Activated naive CD8-positive, alpha-beta T cell treated with anti-CD3 and anti-CD28 coated beads, Interleukin-2, amount 50 U/mL, for 24 hours (primary cell): Measurements from ENCODE around the gene BOC.

ENCODE experiments used
- ATAC-seq: fragments of 150-1000 bp; cut with Tn5 transposase; one replicate; pipeline ENCODE4 v1.10.0; 2021
- DNase-seq: peaks from one replicate; pipeline ENCODE4 v3.0.0; 2021
- H3K27ac Mint-ChIP-seq: one replicate; pipeline ENCODE4 v1.8.0; 2021; ENCODE audit warnings: mild to moderate bottlenecking, mixed read lengths
- H3K27me3 Mint-ChIP-seq: one replicate; pipeline ENCODE4 v1.8.0; 2021; ENCODE audit warnings: mixed read lengths
- H3K36me3 Mint-ChIP-seq: one replicate; pipeline ENCODE4 v1.8.0; 2021; ENCODE audit warnings: low read depth, mixed read lengths
- H3K4me1 Mint-ChIP-seq: one replicate; pipeline ENCODE4 v1.8.0; 2021; ENCODE audit warnings: mixed read lengths
- H3K4me3 Mint-ChIP-seq: one replicate; pipeline ENCODE4 v1.8.0; 2021; ENCODE audit warnings: mild to moderate bottlenecking, moderate library complexity, mixed read lengths
- H3K9me3 Mint-ChIP-seq: one replicate; pipeline ENCODE4 v1.8.0; 2021; ENCODE audit warnings: mixed read lengths

The BOC gene

DNA sequence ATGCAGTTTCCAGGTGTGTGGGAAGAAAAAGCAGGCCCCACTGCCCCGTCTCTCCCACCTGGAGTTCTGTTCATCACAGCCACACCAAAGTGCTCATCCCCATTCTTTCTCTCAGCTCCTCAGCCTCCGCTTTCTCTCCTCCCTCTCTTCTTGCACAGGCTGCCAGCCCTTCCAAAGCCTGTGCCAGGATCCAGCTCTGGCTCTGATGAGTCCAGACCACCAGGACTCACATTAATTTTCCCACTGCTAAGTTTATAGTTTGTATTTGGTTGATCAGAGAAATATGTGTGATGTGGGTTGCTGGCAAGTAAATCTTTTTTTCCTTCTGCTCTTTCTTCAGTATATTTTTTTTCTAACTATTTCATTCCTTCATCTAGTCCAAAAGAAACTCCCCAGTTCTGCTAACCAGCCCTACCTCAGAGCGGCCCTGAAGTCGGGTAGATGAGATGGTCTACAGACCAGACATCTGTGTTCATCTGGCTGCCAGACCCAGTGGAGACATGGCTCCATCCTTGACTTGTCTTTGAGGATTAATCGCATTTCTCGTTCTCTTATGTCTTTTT is 49.8 kb downstream of the BOC start:
- H3K4me3 Mint-ChIP-seq: no peak overlapping the region
- H3K9me3 Mint-ChIP-seq: no peaks in the 10 kb centered on the region
- no peaks in the 10 kb centered on the region for H3K4me1 Mint-ChIP-seq
- peaks cover 8% of the 10 kb centered on the region for H3K27me3 Mint-ChIP-seq
- DNase-seq (no peak), ATAC-seq (no peak)
- no peaks in the 10 kb centered on the region for H3K36me3 Mint-ChIP-seq
- no peak overlapping the region for H3K27ac Mint-ChIP-seq

DNA sequence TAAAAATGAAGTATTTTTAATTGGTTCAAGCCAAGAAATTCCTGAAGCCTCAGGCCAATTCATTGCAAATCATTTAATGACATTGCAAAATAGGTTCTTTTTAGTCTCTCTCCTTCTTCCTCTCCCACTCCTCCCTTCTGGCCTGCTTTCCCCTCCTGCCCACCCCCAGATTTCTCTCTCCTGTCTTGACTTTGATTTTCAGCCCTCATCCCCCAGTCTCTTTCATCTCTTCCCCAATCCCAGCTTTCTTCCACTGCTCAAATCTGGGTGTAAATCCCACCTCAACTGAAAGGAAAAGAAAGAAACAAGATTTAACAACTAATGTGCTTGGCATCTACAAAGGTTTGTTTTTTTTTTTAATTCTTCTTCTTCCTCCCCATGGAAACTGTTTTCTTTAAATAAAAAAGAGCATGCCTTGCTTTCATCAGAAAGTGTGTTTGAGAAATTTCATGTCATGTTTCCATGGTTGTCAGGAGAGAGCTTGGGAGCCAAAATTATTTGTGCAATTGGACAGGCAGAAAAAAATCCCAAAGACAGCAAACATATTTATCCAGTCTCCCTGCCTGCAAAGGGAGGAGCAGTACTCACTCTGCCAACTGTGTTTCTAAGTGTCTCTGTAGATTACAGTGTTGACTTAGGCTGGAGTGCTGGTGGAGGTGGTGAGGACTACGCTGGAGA is 50.4 kb downstream of the BOC start:
- no peak overlapping the region for H3K27ac Mint-ChIP-seq
- no peak for DNase-seq

DNA sequence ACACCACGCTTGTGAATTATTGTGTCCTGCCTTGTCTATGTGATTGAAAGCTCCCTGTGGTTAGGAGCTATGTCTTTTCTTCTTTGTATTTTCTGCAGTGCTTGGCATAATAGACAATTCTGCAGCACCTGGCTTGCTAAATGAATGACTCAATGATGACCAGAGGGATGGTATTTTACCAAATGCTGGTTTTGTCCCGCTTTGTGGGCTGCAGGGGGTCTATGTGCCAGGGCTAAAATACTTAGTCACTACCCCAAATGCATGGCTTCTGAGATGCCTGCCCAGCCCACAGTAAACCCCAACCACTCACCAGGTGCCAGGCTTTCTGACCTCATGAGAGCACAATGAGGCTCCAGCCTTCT is 50.9 kb downstream of the BOC start:
- Mint-ChIP-seq H3K9me3 (no peaks in the 10 kb centered on the region), H3K4me1 (no peaks in the 10 kb centered on the region), H3K27ac (no peak overlapping the region), H3K27me3 (peaks cover 8% of the 10 kb centered on the region), H3K36me3 (no peaks in the 10 kb centered on the region), H3K4me3 (no peak overlapping the region)
- ATAC-seq (no peak), DNase-seq (no peak)

More for the DNA sequence above, 50.4 kb downstream of the BOC start:
- H3K9me3 Mint-ChIP-seq: no peaks in the 10 kb centered on the region
- no peak for ATAC-seq
- no peaks in the 10 kb centered on the region for H3K36me3 Mint-ChIP-seq
- peaks cover 8% of the 10 kb centered on the region for H3K27me3 Mint-ChIP-seq
- H3K4me3 Mint-ChIP-seq: no peak overlapping the region
- H3K4me1 Mint-ChIP-seq: no peaks in the 10 kb centered on the region

DNA sequence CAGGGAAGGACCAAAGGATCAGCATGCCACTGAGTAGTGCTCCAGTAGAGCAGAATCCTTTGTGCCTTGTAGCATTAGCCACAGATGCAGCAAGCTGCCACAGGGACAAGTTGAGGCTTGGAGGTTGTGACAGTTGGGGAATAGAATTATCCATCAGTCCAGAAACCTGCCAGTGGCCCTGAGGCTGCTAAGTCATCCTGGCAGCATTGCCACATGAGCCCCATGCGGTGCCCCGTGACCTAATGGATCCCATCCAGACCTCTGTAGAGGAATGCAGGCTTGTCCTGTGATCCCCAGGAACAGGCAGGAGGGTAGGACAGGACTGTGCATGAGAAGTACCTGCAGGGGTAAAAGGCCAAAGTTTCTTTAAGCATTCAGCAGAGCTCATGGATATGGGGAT is 51.7 kb downstream of the BOC start:
- peaks cover 8% of the 10 kb centered on the region for H3K27me3 Mint-ChIP-seq
- H3K36me3 Mint-ChIP-seq: no peaks in the 10 kb centered on the region
- no peaks in the 10 kb centered on the region for H3K4me1 Mint-ChIP-seq
- DNase-seq (no peak), ATAC-seq (no peak)
- H3K4me3 Mint-ChIP-seq: no peak overlapping the region
- H3K9me3 Mint-ChIP-seq: no peaks in the 10 kb centered on the region
- H3K27ac Mint-ChIP-seq: no peak overlapping the region

DNA sequence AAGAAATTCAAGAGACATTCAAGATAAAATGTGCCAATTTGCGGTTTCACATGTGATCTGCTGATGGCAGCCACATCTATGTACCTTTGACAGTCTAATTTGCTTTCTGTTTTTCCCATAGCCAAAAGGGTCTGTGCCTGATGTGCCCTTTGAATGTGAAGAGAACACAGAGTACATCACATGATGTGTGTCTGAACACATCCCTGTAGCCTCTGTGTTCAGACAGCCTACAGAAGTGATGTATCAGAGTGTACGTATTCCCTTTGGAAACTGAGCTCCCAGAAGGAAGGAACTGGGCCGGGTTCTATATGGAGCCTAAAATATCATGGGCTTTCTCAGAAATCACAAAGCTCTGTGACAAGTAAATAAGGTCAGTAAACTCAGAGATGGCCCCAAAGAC is 52.4 kb downstream of the BOC start:
- Mint-ChIP-seq H3K9me3 (no peaks in the 10 kb centered on the region), H3K27ac (no peak overlapping the region), H3K36me3 (no peaks in the 10 kb centered on the region), H3K4me3 (no peak overlapping the region), H3K4me1 (no peaks in the 10 kb centered on the region), H3K27me3 (peaks cover 8% of the 10 kb centered on the region)
- ATAC-seq (no peak), DNase-seq (no peak)

DNA sequence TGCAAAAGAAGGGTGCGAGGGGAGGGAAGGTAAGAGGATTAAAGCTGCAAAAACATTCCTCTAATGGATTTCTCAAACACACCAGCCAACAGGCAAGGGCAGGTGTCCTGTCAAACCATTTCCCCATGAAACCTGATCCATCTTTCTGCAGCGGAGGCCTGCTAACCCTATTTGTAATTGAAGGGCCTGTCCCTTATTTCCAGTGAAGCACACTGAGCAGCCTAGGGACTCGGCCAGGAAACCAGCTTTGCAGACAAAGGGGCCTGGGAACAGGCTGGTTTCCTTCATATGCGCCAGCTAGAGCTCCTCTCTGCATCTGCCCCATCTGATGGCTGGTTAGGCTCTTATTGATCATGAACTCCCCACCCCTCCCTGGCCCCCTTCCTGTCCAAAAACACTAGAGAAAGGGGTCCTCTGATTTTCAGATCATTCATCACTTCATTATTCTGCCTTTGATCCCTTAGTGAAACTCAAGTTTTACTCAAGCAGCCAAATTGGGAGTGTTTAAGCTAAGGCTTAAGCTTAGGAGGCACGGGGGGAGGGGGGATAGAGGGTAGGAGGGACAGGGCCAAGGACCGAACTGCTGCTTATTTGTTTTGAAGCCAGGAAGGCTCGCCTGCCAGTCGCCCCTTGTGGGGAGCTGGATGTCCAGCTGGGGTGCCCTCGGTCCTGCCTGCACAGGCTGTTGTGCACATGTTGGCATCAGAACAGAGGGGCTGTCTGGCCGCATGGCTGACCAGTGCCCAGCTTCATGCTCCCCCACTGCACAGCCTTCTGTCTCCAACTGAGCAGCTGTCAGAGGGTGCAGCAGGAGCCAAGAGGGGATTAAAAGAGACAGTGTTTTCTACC is 53.1 kb downstream of the BOC start:
- Mint-ChIP-seq H3K27me3 (peaks cover 8% of the 10 kb centered on the region), H3K9me3 (no peaks in the 10 kb centered on the region), H3K4me1 (no peaks in the 10 kb centered on the region), H3K4me3 (no peak overlapping the region), H3K36me3 (no peaks in the 10 kb centered on the region), H3K27ac (no peak overlapping the region)
- ATAC-seq (no peak), DNase-seq (no peak)

DNA sequence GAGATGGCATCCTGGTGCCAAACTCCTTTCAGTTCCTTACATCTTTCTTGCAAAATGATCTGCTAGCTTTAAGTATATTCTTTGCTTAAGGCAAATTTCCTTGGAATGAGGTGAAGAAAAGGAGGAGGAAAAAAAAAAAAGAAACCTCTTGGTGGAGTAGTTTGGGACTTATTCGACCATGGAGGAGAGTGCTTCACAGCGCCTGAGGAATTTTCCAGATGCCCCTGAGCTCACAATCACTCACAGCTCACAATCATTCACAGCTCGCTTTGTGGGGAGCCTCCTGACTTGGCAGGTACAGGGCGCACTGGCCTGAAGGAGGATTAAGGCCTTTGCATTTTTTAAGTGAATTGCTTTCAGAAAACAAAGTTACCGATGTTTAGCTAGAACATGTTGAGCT is 53.9 kb downstream of the BOC start:
- no peak for DNase-seq
- no peaks in the 10 kb centered on the region for H3K9me3 Mint-ChIP-seq
- H3K27ac Mint-ChIP-seq: no peak overlapping the region
- no peak for ATAC-seq
- no peaks in the 10 kb centered on the region for H3K4me1 Mint-ChIP-seq
- H3K4me3 Mint-ChIP-seq: no peak overlapping the region
- H3K36me3 Mint-ChIP-seq: no peaks in the 10 kb centered on the region
- peaks cover 6% of the 10 kb centered on the region for H3K27me3 Mint-ChIP-seq

DNA sequence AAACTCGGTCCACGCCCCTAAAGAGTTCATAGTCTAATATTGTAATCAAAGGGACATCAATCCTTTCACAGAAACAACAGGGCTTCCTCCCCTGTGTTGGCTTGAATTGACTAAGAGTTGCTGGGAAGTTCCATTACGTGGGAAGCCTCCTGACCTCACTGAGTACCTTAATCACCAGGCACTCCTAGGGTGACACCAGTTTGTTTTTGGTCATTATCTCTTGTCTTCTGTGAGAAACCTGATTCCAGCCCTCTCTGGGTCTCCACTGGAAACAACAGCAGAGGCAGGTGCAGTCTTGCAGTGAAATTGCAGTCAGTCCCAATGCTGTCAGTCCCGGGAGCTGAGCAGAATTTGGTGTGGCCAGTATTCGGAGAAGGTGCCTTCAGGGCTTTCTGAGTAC is 55.4 kb downstream of the BOC start:
- Mint-ChIP-seq H3K4me1 (no peaks in the 10 kb centered on the region), H3K9me3 (no peaks in the 10 kb centered on the region), H3K27ac (no peak overlapping the region), H3K36me3 (no peaks in the 10 kb centered on the region), H3K4me3 (no peak overlapping the region), H3K27me3 (no peaks in the 10 kb centered on the region)
- DNase-seq (no peak), ATAC-seq (peak; percentile 21)

DNA sequence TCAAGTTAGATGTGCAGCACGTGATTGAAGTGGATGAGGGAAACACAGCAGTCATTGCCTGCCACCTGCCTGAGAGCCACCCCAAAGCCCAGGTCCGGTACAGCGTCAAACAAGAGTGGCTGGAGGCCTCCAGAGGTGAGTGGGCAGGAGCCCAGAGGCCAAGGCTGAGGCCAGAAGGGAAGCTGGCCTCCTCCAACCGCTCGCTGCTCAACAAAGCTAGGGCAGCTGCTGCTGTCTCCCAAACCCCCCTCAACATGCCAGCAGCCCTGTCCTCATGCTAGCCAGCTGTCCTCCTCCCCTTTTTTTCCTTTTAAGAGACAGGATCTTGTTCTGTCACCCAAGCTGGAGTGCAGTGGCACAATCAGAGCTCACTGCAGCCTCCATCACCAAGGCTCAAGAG is 57.0 kb downstream of the BOC start:
- ATAC-seq (no peak), DNase-seq (no peak)
- Mint-ChIP-seq H3K4me1 (no peaks in the 10 kb centered on the region), H3K9me3 (no peaks in the 10 kb centered on the region), H3K36me3 (no peaks in the 10 kb centered on the region), H3K27me3 (no peaks in the 10 kb centered on the region), H3K4me3 (no peak overlapping the region), H3K27ac (no peak overlapping the region)

DNA sequence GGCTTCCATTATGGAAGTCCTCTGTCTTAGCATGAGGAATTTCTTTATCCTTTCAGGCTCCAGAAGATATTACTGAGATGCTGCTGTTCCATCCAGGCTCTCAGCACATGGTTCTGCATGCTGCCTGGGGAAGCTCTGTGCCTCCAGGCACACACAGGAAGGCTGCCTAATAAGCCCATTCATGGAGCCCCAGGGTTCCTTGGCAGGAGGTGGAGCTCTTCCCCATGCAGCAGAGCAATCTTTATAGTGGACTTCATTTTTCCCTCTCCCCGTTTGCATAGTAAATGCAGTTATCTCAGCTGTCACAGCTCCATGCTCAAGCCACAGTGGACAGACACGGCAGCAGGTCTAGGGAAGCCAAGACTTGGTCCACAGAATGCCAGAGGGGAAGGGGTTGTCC is 57.6 kb downstream of the BOC start:
- Mint-ChIP-seq H3K9me3 (no peaks in the 10 kb centered on the region), H3K4me3 (no peak overlapping the region), H3K36me3 (no peaks in the 10 kb centered on the region), H3K27ac (no peak overlapping the region), H3K4me1 (no peaks in the 10 kb centered on the region), H3K27me3 (no peaks in the 10 kb centered on the region)
- DNase-seq (no peak), ATAC-seq (no peak)

DNA sequence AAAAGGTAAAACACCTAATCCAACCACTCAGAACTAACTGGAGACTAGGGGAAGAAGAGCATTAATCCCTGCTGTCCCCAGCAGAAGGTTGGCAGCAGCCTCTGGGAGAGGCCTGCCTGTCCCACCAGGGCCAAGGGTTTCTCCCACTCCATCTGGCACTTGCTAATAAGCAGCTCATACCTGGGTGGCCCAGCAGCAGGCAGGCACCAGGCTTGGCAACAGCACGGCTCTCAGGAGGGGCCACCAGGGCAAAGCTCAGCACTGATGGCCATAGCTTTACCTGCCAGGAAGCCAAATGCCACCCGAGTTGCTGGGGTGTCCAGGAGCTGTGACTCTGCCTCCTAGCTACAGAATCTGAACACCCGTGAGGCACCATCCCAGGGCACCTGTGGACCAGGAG is 58.3 kb downstream of the BOC start:
- ATAC-seq (no peak), DNase-seq (no peak)
- H3K4me3 Mint-ChIP-seq: no peak overlapping the region
- no peak overlapping the region for H3K27ac Mint-ChIP-seq
- no peaks in the 10 kb centered on the region for H3K4me1 Mint-ChIP-seq
- H3K9me3 Mint-ChIP-seq: no peaks in the 10 kb centered on the region
- H3K36me3 Mint-ChIP-seq: no peaks in the 10 kb centered on the region
- H3K27me3 Mint-ChIP-seq: peaks cover 2% of the 10 kb centered on the region

DNA sequence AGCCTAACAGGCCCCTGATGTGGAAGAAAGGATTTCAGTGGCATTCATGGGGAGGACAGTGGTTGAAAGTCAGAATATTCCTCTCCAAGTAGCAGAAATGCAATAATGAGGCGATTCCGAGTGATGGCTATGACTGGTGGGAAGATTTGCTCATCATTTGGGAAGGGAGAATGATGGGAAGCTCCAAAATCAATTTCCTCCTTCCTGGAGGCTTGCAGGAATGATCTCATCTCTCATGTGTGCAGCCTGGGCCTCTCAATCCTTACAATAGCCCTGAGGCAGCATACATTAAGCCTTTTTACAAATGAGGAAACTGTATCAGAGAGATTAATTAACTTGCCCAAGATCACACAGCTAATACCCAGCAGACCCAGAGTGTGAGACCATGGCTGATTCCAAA is 58.7 kb downstream of the BOC start:
- Mint-ChIP-seq H3K4me3 (no peak overlapping the region), H3K27me3 (peaks cover 2% of the 10 kb centered on the region), H3K36me3 (no peaks in the 10 kb centered on the region), H3K9me3 (no peaks in the 10 kb centered on the region), H3K27ac (no peak overlapping the region), H3K4me1 (no peaks in the 10 kb centered on the region)
- ATAC-seq: no peak
- DNase-seq: no peak

DNA sequence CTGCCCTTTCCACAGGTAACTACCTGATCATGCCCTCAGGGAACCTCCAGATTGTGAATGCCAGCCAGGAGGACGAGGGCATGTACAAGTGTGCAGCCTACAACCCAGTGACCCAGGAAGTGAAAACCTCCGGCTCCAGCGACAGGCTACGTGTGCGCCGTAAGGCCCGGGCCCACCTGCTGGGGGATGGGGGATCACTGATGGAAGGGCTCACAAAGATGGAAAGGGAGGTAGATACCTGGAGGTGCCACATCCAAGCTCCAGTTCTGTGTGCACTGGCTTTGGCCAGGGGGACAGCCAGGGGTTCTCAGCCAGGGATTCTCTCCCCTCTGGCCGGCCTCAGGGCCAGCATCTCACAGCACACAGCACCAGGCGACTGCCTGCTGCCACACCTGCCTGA is 59.4 kb downstream of the BOC start:
- peaks cover 2% of the 10 kb centered on the region for H3K27me3 Mint-ChIP-seq
- no peaks in the 10 kb centered on the region for H3K4me1 Mint-ChIP-seq
- DNase-seq: no peak
- no peaks in the 10 kb centered on the region for H3K9me3 Mint-ChIP-seq
- ATAC-seq: no peak
- H3K36me3 Mint-ChIP-seq: no peaks in the 10 kb centered on the region
- no peak overlapping the region for H3K27ac Mint-ChIP-seq
- no peak overlapping the region for H3K4me3 Mint-ChIP-seq

DNA sequence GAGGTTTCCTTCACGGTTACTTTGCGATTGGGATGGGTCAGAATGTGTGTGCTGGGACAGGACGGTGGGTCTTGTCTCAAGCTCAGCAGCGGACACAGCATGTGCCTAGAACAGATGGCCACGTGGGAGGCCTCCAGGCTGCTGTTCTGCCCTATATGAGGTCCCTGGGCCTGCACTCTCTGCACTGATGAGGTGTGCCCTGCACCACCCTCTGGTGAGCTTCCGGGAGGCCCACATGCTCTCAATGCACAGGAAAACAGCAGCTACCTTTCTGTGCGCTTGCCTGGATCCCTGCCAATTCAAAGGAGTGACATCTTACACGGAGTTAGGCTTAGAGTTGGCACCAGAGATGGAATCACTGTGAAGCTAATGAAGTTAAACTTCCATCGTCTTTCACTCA is 59.8 kb downstream of the BOC start:
- H3K27ac Mint-ChIP-seq: no peak overlapping the region
- H3K36me3 Mint-ChIP-seq: no peaks in the 10 kb centered on the region
- H3K4me1 Mint-ChIP-seq: peaks cover 3% of the 10 kb centered on the region
- H3K4me3 Mint-ChIP-seq: no peak overlapping the region
- H3K9me3 Mint-ChIP-seq: no peaks in the 10 kb centered on the region
- no peak for DNase-seq
- peaks cover 2% of the 10 kb centered on the region for H3K27me3 Mint-ChIP-seq
- no peak for ATAC-seq

DNA sequence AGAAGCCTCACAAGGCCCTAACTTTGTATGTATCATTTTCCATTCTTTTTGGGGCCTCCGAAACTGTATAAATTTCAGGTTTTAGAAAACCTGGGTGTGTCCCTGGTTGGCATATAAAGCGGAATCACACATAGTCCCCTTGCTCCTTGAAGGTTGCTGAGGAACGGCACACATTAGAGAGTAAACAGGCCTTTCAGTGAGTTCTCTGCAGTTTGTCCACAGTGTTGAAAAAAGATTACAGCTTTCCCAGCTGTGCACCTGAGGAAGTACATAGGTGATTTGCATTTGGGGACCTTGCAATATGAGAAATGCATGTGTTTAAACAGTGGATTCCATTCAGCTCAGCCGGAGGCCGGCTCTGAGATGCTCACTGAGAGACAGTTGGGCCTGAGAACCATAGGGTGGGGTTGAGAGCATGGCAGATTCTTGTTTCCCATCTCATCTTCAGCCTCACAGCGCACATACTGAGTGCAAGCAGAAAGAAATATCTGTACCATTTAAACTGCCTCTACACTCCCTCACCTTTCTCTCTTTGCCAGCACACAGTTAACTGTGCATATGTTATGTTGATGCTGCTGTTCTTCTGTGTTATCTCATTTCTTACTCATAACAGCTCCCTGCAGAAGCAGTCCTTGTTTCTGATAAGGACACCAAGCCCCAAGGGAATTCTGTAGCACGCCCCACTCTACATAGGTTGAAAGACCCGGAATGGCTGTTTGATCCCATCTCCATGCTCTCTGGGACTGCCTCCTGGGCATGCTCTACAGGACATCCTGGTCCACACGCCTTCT is 60.4 kb downstream of the BOC start:
- H3K4me3 Mint-ChIP-seq: no peak overlapping the region
- ATAC-seq (no peak), DNase-seq (no peak)
- no peak overlapping the region for H3K27ac Mint-ChIP-seq
- peaks cover 2% of the 10 kb centered on the region for H3K27me3 Mint-ChIP-seq
- H3K9me3 Mint-ChIP-seq: no peaks in the 10 kb centered on the region
- peaks cover 8% of the 10 kb centered on the region for H3K4me1 Mint-ChIP-seq
- no peaks in the 10 kb centered on the region for H3K36me3 Mint-ChIP-seq
